Measurements from ENCODE around the gene FASLG. TPM values are rescaled to one million over a fixed set of nuclear protein-coding genes. Genes with fewer than 3 reads are reported as not detected.
A peak's percentile ranks its signal among the peaks of the same experiment; 100 is the strongest.

FASLG gene
- total RNA-seq, 1 donor: not detected

- no peak for TF ChIP-seq CTCF (IDR thresholded peaks at IDR 0.05; ENCODE audit: insufficient read depth, low read length)
- no peak for DNase-seq (ENCODE audit: low read depth)
- no peak overlapping the region for H3K4me3 ChIP-seq (ENCODE audit: low read depth, low read length)
Measured at GRCh38 chr1:172641492-172641891, 17.4 kb upstream of the FASLG start.

- DNase-seq (ENCODE audit: low read depth): no peak
- TF ChIP-seq CTCF (IDR thresholded peaks at IDR 0.05; ENCODE audit: insufficient read depth, low read length): no peak
- no peak overlapping the region for H3K4me3 ChIP-seq (ENCODE audit: low read depth, low read length)
Measured at GRCh38 chr1:172642970-172643369, 15.9 kb upstream of the FASLG start.

- TF ChIP-seq CTCF (IDR thresholded peaks at IDR 0.05; ENCODE audit: insufficient read depth, low read length): no peak
- H3K4me3 ChIP-seq (ENCODE audit: low read depth, low read length): no peak overlapping the region
- DNase-seq (ENCODE audit: low read depth): peak; percentile 25
Measured at GRCh38 chr1:172646653-172647052, 12.2 kb upstream of the FASLG start.

GRCh38 chr1:172647110-172647564 is 11.8 kb upstream of the FASLG start:
- no peak for TF ChIP-seq CTCF (IDR thresholded peaks at IDR 0.05; ENCODE audit: insufficient read depth, low read length)
- H3K4me3 ChIP-seq (ENCODE audit: low read depth, low read length): no peak overlapping the region
- DNase-seq (ENCODE audit: low read depth): no peak

GRCh38 chr1:172647987-172648386 is 10.9 kb upstream of the FASLG start:
- no peak for DNase-seq (ENCODE audit: low read depth)
- TF ChIP-seq CTCF (IDR thresholded peaks at IDR 0.05; ENCODE audit: insufficient read depth, low read length): no peak
- no peak overlapping the region for H3K4me3 ChIP-seq (ENCODE audit: low read depth, low read length)

- DNase-seq (ENCODE audit: low read depth): peak; percentile 37
- H3K4me3 ChIP-seq (ENCODE audit: low read depth, low read length): no peak overlapping the region
- no peak for TF ChIP-seq CTCF (IDR thresholded peaks at IDR 0.05; ENCODE audit: insufficient read depth, low read length)
Measured at GRCh38 chr1:172650474-172651193, 8.3 kb upstream of the FASLG start.

Data from fibroblast of the aortic adventitia (primary cell).